IMR-90 (cell line): ENCODE results near the gene PXK. TPM values are rescaled to one million over a fixed set of nuclear protein-coding genes. Genes with fewer than 3 reads are reported as not detected.

ENCODE experiments used
- ATAC-seq: fragments of 200-7000 bp; cut with Tn5 transposase; 2 replicates; pipeline ENCODE4 v1.9.1; 2020; ENCODE audit warnings: low read depth, mild to moderate bottlenecking, moderate library complexity
- BruUV-seq: library from RNA; stranded (reverse); fragments of 400-500 nt; replicated peaks from 2 replicates; lab custom pipeline; 2021; lab: Mats Ljungman, UMichigan
- CTCF ChIA-PET: fragments of 300-600 bp; formaldehyde crosslinking; extraction: SDS; loops from one replicate; lab custom pipeline; 2021; ENCODE audit warnings: antibody characterized with exemption; lab: Yijun Ruan, JAX
- POLR2A ChIA-PET: fragments of 300-600 bp; sonication (Branson Sonifier 250); formaldehyde crosslinking; loops from one replicate; lab custom pipeline; 2022; ENCODE audit warnings: antibody characterized with exemption; ENCODE audit not compliant: unreplicated experiment; lab: Charles Lee
- DNase-seq: peaks from one replicate; pipeline ENCODE4 v3.0.0; 2013
- H2AFZ ChIP-seq: replicated peaks from 2 replicates; pipeline ENCODE3; 2013; ENCODE audit warnings: low read length, mild to moderate bottlenecking; ENCODE audit not compliant: poor library complexity
- H2AK5ac ChIP-seq: 2 replicates; pipeline ENCODE4 v1.6.1; 2013; ENCODE audit warnings: low read depth, low read length, inconsistent platforms
- H2AK9ac ChIP-seq: replicated peaks from 2 replicates; pipeline ENCODE3; 2013; ENCODE audit warnings: mild to moderate bottlenecking, low read depth, low read length, moderate library complexity; ENCODE audit not compliant: poor library complexity
- H2BK120ac ChIP-seq: 2 replicates; pipeline ENCODE4 v1.6.1; 2013; ENCODE audit warnings: low read depth, low read length, inconsistent platforms
- H2BK15ac ChIP-seq: 3 replicates; pipeline ENCODE4 v1.6.1; 2013; ENCODE audit warnings: low read depth, low read length, inconsistent platforms
- H2BK20ac ChIP-seq: 2 replicates; pipeline ENCODE4 v1.6.1; 2013; ENCODE audit warnings: low read depth, mild to moderate bottlenecking, inconsistent platforms, low read length, moderate library complexity
- H2BK5ac ChIP-seq: 2 replicates; pipeline ENCODE4 v1.6.1; 2013; ENCODE audit warnings: mild to moderate bottlenecking, low read depth, low read length, inconsistent platforms; ENCODE audit not compliant: poor library complexity, severe bottlenecking
- H3K14ac ChIP-seq: replicated peaks from 2 replicates; pipeline ENCODE4 v1.6.1; 2013; ENCODE audit warnings: low read depth, low read length, inconsistent platforms
- H3K18ac ChIP-seq: 2 replicates; pipeline ENCODE4 v1.6.1; 2013; ENCODE audit warnings: low read depth, low read length, control low read depth
- H3K23ac ChIP-seq: 2 replicates; pipeline ENCODE4 v1.6.1; 2013; ENCODE audit warnings: low read depth, low read length, inconsistent platforms
- H3K27ac ChIP-seq: 2 replicates; pipeline ENCODE4 v1.5.1; 2013; ENCODE audit warnings: mild to moderate bottlenecking, control low read depth, low read length; ENCODE audit not compliant: insufficient read depth
- H3K27me3 ChIP-seq: 2 replicates; pipeline ENCODE4 v1.6.1; 2013; ENCODE audit warnings: low read length; ENCODE audit not compliant: control insufficient read depth, insufficient read depth
- H3K36me3 ChIP-seq: 2 replicates; pipeline ENCODE4 v1.6.1; 2013; ENCODE audit warnings: low read length, mixed read lengths; ENCODE audit not compliant: control insufficient read depth, insufficient read depth
- H3K4ac ChIP-seq: 2 replicates; pipeline ENCODE4 v1.6.1; 2013; ENCODE audit warnings: low read depth, low read length, inconsistent platforms
- H3K4me1 ChIP-seq: 2 replicates; pipeline ENCODE4 v1.6.1; 2013; ENCODE audit warnings: low read length, mixed read lengths; ENCODE audit not compliant: control insufficient read depth, insufficient read depth
- H3K4me2 ChIP-seq: 2 replicates; pipeline ENCODE4 v1.6.1; 2013; ENCODE audit warnings: low read depth, mild to moderate bottlenecking, control low read depth, low read length, moderate library complexity
- H3K4me3 ChIP-seq: 2 replicates; pipeline ENCODE4 v1.5.1; 2013; ENCODE audit warnings: low read depth, mild to moderate bottlenecking, control low read depth, low read length, moderate library complexity; ENCODE audit not compliant: insufficient read depth
- H3K56ac ChIP-seq: 2 replicates; pipeline ENCODE4 v1.6.1; 2013; ENCODE audit warnings: low read length, inconsistent platforms; ENCODE audit not compliant: insufficient read depth; ENCODE audit errors: extremely low read depth
- H3K79me1 ChIP-seq, 2 experiments: 2 replicates each; pipeline ENCODE4 v1.6.1; 2013; ENCODE audit warnings: low read length in 2 of 2, inconsistent platforms in 1 of 2, low read depth in 1 of 2
- H3K9ac ChIP-seq: 2 replicates; pipeline ENCODE4 v1.6.1; 2013; ENCODE audit warnings: low read depth, low read length, control low read depth
- H3K9me1 ChIP-seq: 2 replicates; pipeline ENCODE4 v1.6.1; 2013; ENCODE audit warnings: low read length, inconsistent platforms; ENCODE audit not compliant: insufficient read depth
- H3K9me3 ChIP-seq: 2 replicates; pipeline ENCODE4 v1.6.1; 2013; ENCODE audit warnings: low read length; ENCODE audit not compliant: control insufficient read depth, insufficient read depth
- H4K20me1 ChIP-seq: 2 replicates; pipeline ENCODE4 v1.6.1; 2013; ENCODE audit warnings: low read length, inconsistent platforms; ENCODE audit not compliant: insufficient read depth
- H4K5ac ChIP-seq: 2 replicates; pipeline ENCODE4 v1.6.1; 2013; ENCODE audit warnings: mild to moderate bottlenecking, low read depth, low read length, control low read depth
- H4K8ac ChIP-seq, 2 experiments: 2 replicates each; pipeline ENCODE4 v1.6.1; 2013; ENCODE audit warnings: low read depth in 2 of 2, low read length in 2 of 2, control low read depth in 1 of 2, inconsistent platforms in 1 of 2
- H4K91ac ChIP-seq: 2 replicates; pipeline ENCODE4 v1.6.1; 2013; ENCODE audit warnings: low read depth, low read length, inconsistent platforms; ENCODE audit not compliant: insufficient read depth
- CHD1 ChIP-seq: IDR thresholded peaks from 2 replicates; pipeline ENCODE4 v1.6.1; 2012; ENCODE audit warnings: low read depth, low read length, improper control_type of control experiment
- FOS ChIP-seq: fragments of 150-350 bp; IDR thresholded peaks from 2 replicates; pipeline ENCODE4 v1.6.1; 2016; ENCODE audit warnings: low read depth, low read length
- MAFK ChIP-seq: IDR thresholded peaks from 2 replicates; pipeline ENCODE4 v1.6.1; 2012; ENCODE audit warnings: low read depth, low read length, improper control_type of control experiment
- MAZ ChIP-seq: IDR thresholded peaks from 2 replicates; pipeline ENCODE4 v1.6.1; 2012; ENCODE audit warnings: low read depth, mild to moderate bottlenecking, low read length, improper control_type of control experiment, moderate library complexity, borderline replicate concordance
- MXI1 ChIP-seq: IDR thresholded peaks from 2 replicates; pipeline ENCODE4 v1.6.1; 2012; ENCODE audit warnings: low read depth, mild to moderate bottlenecking, low read length, moderate library complexity, borderline replicate concordance
- NFE2L2 ChIP-seq: fragments of 150-350 bp; IDR thresholded peaks from 2 replicates; pipeline ENCODE4 v1.6.1; 2016; ENCODE audit warnings: low read depth, mild to moderate bottlenecking, low read length
- POLR2A ChIP-seq: IDR thresholded peaks from 2 replicates; pipeline ENCODE4 v1.6.1; 2012; ENCODE audit warnings: mild to moderate bottlenecking, low read depth, low read length
- RAD21 ChIP-seq: IDR thresholded peaks from 2 replicates; pipeline ENCODE4 v1.6.1; 2012; ENCODE audit warnings: low read length, improper control_type of control experiment
- RCOR1 ChIP-seq: IDR thresholded peaks from 2 replicates; pipeline ENCODE4 v1.6.1; 2012; ENCODE audit warnings: mild to moderate bottlenecking, low read length, improper control_type of control experiment; ENCODE audit not compliant: insufficient replicate concordance
- RFX5 ChIP-seq: IDR thresholded peaks from 2 replicates; pipeline ENCODE4 v1.8.0; 2012; ENCODE audit warnings: low read depth, mild to moderate bottlenecking, low read length, moderate library complexity
- WGBS, 2 experiments: methylation state at CpG; one replicate each; pipeline versions ENCODE4 v1.1.5 to v1.1.7; 2013; ENCODE audit warnings: missing lambda C conversion rate in 2 of 2; ENCODE audit not compliant: insufficient read length in 1 of 2; ENCODE audit errors: extremely low coverage in 2 of 2; 5-methylcytosine and 5-hydroxymethylcytosine counted together
- dilution Hi-C: fragments of 300-500 bp; cut with HindIII; formaldehyde crosslinking; loops from one replicate; pipeline ENCODE4 v1.14.3; 2018; ENCODE audit warnings: low sequenced_read_pairs; ENCODE audit not compliant: unreplicated experiment
- in situ Hi-C: fragments of 300-500 bp; cut with MboI; formaldehyde crosslinking; loops from 3 replicates; pipeline ENCODE4 v1.14.3; 2019; ENCODE audit warnings: low sequenced_read_pairs, inconsistent platforms, mixed read lengths
- intact Hi-C: fragments of 100-400 bp; cut with micrococcal nuclease; formaldehyde crosslinking; loops from 2 replicates; pipeline ENCODE4 v1.10.0; 2022
- polyA plus RNA-seq, 3 experiments: library from polyadenylated mRNA; depleted of rRNA; stranded (reverse); fragments of >200 nt; gene quantifications; 2 replicates each; pipeline ENCODE4 v1.2.3, GENCODE V29; 2012; ENCODE audit warnings: low replicate concordance in 1 of 3
- total RNA-seq: library from RNA; depleted of rRNA; stranded (reverse); fragments of >200 nt; gene quantifications from 2 replicates; pipeline ENCODE4 v1.2.3, GENCODE V29; 2012
- TF ChIP-seq, protein P1 (sequence below): fragments of 150-350 bp; IDR thresholded peaks from 2 replicates; pipeline ENCODE4 v1.6.1; 2016; ENCODE audit warnings: low read depth, mild to moderate bottlenecking, low read length, moderate library complexity, borderline replicate concordance
- TF ChIP-seq, protein P2 (sequence below): fragments of 150-350 bp; IDR thresholded peaks from 2 replicates; pipeline ENCODE4 v1.6.1; 2017; ENCODE audit warnings: mild to moderate bottlenecking, antibody characterized with exemption, low read length, low read depth
- TF ChIP-seq, protein P3 (sequence below): conservative IDR thresholded peaks from 2 replicates; pipeline ENCODE4 v1.5.1; 2012; ENCODE audit warnings: mild to moderate bottlenecking, low read depth, low read length, improper control_type of control experiment

Gene PXK
- total and polyA plus RNA-seq, 2 of the 4 experiments (the other 2 are of a cell fraction): 14.3 to 17.7 TPM

GRCh38 chr3:58336135-58336882, 3.6 kb downstream of the PXK start:
- peak overlapping the region; percentile 21 for H2BK20ac ChIP-seq
- peak; percentile 89 for DNase-seq
- H3K27me3 ChIP-seq: no peaks in the 10 kb centered on the region
- H3K23ac ChIP-seq: no peak overlapping the region; the same call in 1 of the 2 replicates
- H3K4me1 ChIP-seq: peaks cover 18% of the 10 kb centered on the region
- no peak overlapping the region for H3K9ac ChIP-seq
- H2AFZ ChIP-seq: no peak overlapping the region
- peak overlapping the region; percentile 1; the same call in 1 of the 2 replicates for H3K18ac ChIP-seq
- no peak overlapping the region for H2AK9ac ChIP-seq
- no TSS peak for BruUV-seq
- dilution Hi-C loops (no loop called here), in situ Hi-C loops (no loop called here), intact Hi-C loops (loop anchor here (10.0 kb wide), 1 partner anchor 288 kb away; no protein-coding TSS in a partner anchor)
- H3K4ac ChIP-seq: peak overlapping the region; percentile 20
- peak overlapping the region; percentile 19; the same call in 1 of the 2 replicates for H4K91ac ChIP-seq
- H2BK15ac ChIP-seq: peak overlapping the region; percentile 4; the same call in 1 of the 3 replicates
- no peak overlapping the region; the same call in 1 of the 2 replicates for H3K4me2 ChIP-seq
- CTCF ChIA-PET: interaction anchor here (1.9 kb wide), 1 partner anchor 79 kb away, joined by 7 read pairs; no protein-coding TSS in a partner anchor
- TF ChIP-seq MAZ (no peak), CHD1 (no peak), RAD21 (no peak), RCOR1 (no peak), MXI1 (peak; percentile 29; the same call in 1 of the 2 replicates), NFE2L2 (no peak), RFX5 (no peak), MAFK (peak; percentile 86), POLR2A (no peak), FOS (0 out of 2 replicates have a peak, but pooled peaks have one; percentile 28)
- TF ChIP-seq, protein P1, sequence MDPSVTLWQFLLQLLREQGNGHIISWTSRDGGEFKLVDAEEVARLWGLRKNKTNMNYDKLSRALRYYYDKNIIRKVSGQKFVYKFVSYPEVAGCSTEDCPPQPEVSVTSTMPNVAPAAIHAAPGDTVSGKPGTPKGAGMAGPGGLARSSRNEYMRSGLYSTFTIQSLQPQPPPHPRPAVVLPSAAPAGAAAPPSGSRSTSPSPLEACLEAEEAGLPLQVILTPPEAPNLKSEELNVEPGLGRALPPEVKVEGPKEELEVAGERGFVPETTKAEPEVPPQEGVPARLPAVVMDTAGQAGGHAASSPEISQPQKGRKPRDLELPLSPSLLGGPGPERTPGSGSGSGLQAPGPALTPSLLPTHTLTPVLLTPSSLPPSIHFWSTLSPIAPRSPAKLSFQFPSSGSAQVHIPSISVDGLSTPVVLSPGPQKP: no peak
- TF ChIP-seq, protein P2, sequence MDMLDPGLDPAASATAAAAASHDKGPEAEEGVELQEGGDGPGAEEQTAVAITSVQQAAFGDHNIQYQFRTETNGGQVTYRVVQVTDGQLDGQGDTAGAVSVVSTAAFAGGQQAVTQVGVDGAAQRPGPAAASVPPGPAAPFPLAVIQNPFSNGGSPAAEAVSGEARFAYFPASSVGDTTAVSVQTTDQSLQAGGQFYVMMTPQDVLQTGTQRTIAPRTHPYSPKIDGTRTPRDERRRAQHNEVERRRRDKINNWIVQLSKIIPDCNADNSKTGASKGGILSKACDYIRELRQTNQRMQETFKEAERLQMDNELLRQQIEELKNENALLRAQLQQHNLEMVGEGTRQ: no peak
- TF ChIP-seq, protein P3, sequence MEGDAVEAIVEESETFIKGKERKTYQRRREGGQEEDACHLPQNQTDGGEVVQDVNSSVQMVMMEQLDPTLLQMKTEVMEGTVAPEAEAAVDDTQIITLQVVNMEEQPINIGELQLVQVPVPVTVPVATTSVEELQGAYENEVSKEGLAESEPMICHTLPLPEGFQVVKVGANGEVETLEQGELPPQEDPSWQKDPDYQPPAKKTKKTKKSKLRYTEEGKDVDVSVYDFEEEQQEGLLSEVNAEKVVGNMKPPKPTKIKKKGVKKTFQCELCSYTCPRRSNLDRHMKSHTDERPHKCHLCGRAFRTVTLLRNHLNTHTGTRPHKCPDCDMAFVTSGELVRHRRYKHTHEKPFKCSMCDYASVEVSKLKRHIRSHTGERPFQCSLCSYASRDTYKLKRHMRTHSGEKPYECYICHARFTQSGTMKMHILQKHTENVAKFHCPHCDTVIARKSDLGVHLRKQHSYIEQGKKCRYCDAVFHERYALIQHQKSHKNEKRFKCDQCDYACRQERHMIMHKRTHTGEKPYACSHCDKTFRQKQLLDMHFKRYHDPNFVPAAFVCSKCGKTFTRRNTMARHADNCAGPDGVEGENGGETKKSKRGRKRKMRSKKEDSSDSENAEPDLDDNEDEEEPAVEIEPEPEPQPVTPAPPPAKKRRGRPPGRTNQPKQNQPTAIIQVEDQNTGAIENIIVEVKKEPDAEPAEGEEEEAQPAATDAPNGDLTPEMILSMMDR: no peak
- no peak overlapping the region for H3K56ac ChIP-seq
- H4K8ac ChIP-seq: peak overlapping the region in 1 of 2 experiments; percentile 0; a peak in 2 of 4 replicates
- no peak overlapping the region for H2BK5ac ChIP-seq
- peak overlapping the region; percentile 38; the same call in 1 of the 2 replicates for H2AK5ac ChIP-seq
- ATAC-seq: no peak
- H3K9me3 ChIP-seq: no peaks in the 10 kb centered on the region
- H4K20me1 ChIP-seq: peaks cover 20% of the 10 kb centered on the region; the same call in 1 of the 2 replicates
- peaks cover 3% of the 10 kb centered on the region; the same call in 1 of the 2 replicates for H3K36me3 ChIP-seq
- H2BK120ac ChIP-seq: peak overlapping the region; percentile 1; the same call in 1 of the 2 replicates
- POLR2A ChIA-PET: interaction anchor here (0.5 to 1.0 kb wide), 2 partner anchors 14 to 38 kb away, joined by 3 read pairs; no protein-coding TSS in a partner anchor
- H3K27ac ChIP-seq: peak overlapping the region; percentile 45; the same call in 1 of the 2 replicates
- H3K9me1 ChIP-seq: peaks cover 7% of the 10 kb centered on the region
- H4K5ac ChIP-seq: no peak overlapping the region
- H3K79me1 ChIP-seq: peaks cover 14 to 58% of the 10 kb centered on the region in 2 experiments; a peak in 3 of 4 replicates
- no CpG with 5 or more reads among the region's 3 CpGs for WGBS, 2 experiments
- H3K14ac ChIP-seq: peak overlapping the region; percentile 0; the same call in 1 of the 2 replicates
- H3K4me3 ChIP-seq: no peak overlapping the region
